Testis (tissue), 2 donors: Measurements from ENCODE around the gene RBM28.

Experiments used
- CTCF ChIP-seq, 3 experiments: fragments of 450-650 bp in 2 of 3; fragments of 200-600 bp in 1 of 3; sonication (generic) in 1 of 3; IDR thresholded peaks; one replicate each; pipeline ENCODE4 v1.5.1; 2016 to 2019; ENCODE audit warnings: antibody characterized with exemption in 3 of 3, mild to moderate bottlenecking in 2 of 3, moderate library complexity in 1 of 3
- POLR2A ChIP-seq: fragments of 450-650 bp; IDR thresholded peaks from one replicate; pipeline ENCODE4 v1.6.1; 2017; ENCODE audit warnings: antibody characterized with exemption, mild to moderate bottlenecking, moderate library complexity

GRCh38 chr7:128384726-128385125, 41.0 kb upstream of the RBM28 start:
- TF ChIP-seq CTCF (IDR thresholded peaks at IDR 0.05) (no peak), POLR2A (no peak)
